Choroid plexus epithelial cell (primary cell): ENCODE results near the gene MAVS.
"Not testable (repeated sequence)": the region's sequence is repeated elsewhere in the genome, so short reads cannot be mapped to it uniquely, and the experiment has no call there.

Experiments
- DNase-seq: peaks from one replicate; pipeline ENCODE4 v3.0.0-alpha.2; 2010; ENCODE audit warnings: low read depth
- H3K4me3 ChIP-seq: 2 replicates; pipeline ENCODE4 v1.5.1; 2011; ENCODE audit warnings: low read depth, mild to moderate bottlenecking, control low read depth, low read length, moderate library complexity
- TF ChIP-seq, protein P1 (sequence below): conservative IDR thresholded peaks from 2 replicates; pipeline ENCODE4 v1.5.1; 2011; ENCODE audit warnings: low read depth, mild to moderate bottlenecking, control low read depth, inconsistent platforms, low read length, moderate library complexity

Gene MAVS

DNA sequence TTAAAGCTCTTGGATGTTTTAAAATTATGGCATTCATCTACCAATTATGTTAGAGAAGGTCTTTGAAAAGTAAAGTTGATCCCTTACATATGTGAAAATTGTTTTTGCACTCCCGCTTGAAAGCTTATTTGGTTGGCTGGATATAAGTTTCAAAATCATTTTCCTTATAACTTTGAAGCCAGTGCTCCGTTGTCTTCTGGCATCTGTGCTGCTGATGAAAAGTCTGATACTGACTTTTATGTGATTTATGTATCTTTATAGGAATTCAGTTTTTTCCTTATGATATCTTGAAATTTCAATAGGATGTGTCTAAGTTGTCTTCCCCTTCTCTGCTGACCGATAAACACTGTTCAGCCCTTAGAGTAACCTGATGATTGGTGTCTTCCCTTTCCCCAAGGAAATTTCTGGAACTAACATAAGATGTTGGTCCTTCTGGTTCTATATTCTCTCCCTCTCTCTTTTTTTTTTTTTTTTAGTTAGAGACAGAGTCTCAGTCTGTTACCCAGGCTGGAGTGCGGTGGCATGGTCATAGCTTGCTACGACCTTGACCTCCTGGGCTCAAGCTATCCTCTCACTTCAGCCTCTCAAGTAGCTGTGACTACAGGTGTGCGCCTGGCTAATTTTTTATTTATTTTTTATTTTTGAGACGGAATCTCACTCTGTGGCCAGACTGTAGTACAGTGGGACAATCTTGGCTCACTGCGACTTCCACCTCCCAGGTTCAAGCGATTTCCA lies 55.2 kb downstream of the MAVS start:
- no peak for DNase-seq
- peak overlapping the region; percentile 6 for H3K4me3 ChIP-seq
- TF ChIP-seq, protein P1, sequence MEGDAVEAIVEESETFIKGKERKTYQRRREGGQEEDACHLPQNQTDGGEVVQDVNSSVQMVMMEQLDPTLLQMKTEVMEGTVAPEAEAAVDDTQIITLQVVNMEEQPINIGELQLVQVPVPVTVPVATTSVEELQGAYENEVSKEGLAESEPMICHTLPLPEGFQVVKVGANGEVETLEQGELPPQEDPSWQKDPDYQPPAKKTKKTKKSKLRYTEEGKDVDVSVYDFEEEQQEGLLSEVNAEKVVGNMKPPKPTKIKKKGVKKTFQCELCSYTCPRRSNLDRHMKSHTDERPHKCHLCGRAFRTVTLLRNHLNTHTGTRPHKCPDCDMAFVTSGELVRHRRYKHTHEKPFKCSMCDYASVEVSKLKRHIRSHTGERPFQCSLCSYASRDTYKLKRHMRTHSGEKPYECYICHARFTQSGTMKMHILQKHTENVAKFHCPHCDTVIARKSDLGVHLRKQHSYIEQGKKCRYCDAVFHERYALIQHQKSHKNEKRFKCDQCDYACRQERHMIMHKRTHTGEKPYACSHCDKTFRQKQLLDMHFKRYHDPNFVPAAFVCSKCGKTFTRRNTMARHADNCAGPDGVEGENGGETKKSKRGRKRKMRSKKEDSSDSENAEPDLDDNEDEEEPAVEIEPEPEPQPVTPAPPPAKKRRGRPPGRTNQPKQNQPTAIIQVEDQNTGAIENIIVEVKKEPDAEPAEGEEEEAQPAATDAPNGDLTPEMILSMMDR: no peak

DNA sequence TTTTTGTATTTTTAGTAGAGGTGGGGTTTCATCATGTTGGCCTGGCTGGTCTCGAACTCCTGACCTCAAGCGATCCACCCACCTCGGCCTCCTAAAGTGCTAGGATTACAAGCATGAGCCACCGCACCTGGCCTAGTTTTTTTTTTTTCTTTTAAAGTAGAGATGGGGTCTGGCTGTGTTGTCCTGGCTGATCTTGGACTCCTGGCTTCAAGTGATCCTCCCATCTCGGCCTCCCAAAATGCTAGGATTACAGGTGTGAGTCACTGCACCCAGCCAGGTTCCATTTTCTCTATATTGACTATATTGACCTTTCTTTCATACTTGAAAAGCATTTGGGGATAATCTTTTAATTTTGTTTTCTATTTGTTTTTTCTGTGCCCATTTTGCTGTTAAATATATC lies 55.8 kb downstream of the MAVS start:
- TF ChIP-seq, protein P1: no peak
- H3K4me3 ChIP-seq: no peak overlapping the region
- no peak for DNase-seq

DNA sequence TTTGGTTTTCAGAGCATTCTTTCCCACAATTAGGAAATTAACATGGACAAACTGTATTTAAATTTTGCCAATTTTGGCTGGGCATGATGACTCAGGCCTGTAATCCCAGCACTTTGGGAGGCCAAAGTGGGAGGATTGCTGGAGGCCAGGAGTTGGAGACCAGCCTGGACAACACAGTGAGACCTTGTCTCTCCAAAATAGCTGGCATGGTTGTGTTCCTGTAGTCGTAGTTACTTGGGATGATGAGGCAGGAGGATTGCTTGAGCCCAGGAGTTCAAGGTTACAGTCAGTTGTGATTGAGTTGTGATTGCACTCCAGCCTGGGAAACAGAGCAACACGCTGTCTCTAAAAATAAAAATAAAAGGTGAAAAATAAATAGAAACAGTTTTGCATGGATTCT lies 57.6 kb downstream of the MAVS start:
- TF ChIP-seq, protein P1: no peak
- no peak overlapping the region for H3K4me3 ChIP-seq
- no peak for DNase-seq

DNA sequence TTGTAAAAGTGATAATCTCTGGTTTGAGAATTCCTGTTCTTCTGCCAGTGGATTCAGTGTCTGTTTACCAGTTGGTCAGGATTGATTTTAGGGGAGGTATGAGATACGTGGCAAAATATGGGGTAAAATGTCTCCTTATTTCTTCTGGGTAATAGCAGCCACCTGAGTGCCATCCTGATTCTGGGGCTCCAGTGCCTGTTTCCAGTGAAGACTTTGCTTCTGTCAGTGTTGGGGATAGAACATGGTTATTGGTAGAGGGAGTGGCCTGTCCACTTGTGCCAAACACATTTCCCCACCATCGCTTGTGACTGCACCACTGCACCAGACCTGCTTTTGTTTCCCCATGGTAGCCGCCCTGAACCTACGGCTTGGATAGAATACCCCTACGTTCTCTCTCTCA lies 58.2 kb downstream of the MAVS start:
- H3K4me3 ChIP-seq: no peak overlapping the region
- DNase-seq: no peak
- TF ChIP-seq, protein P1: no peak

DNA sequence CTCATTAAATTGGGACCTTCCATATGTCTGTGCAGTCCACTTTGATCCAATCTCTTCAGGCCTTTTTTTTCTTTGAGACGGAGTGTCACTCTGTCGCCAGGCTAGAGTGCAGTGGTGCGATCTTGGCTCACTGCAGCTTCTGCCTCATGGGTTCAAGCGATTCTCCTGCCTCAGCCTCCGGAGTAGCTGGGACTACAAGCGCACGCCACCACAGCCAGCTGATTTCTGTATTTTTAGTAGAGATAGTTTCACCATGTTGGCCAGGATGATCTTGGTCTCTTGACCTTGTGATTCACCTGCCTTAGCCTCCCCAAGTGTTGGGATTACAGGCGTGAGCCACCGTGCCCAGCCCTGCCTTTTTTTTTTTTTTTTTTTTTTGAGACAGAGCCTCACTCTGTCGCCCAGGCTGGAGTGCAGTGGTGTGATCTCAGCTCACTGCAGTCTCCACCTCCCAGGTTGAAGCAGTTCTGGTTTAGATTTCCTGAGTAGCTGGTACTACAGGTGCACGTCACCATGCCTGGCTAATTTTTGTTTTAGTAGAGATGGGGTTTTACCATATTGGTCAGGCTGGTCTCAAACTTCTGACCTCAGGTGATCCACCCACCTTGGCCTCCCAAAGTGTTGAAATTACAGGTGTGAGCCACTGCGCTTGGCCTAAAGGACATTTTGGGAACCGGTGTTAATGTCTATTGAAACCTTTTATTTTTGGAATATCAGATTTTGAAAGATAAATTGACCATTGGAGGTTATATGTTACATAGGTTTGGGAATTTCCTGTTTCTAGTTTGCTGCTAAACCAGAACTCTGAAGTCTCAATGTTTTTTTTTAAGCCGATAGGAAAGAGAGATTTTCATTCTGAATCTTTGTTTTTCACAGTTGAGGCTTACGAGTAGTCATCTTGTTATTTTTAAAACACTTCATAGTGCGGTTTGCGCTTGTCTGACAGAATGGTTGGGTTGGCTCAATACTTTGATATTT lies 60.4 kb downstream of the MAVS start:
- not testable (repeated sequence) for DNase-seq, H3K4me3 ChIP-seq

DNA sequence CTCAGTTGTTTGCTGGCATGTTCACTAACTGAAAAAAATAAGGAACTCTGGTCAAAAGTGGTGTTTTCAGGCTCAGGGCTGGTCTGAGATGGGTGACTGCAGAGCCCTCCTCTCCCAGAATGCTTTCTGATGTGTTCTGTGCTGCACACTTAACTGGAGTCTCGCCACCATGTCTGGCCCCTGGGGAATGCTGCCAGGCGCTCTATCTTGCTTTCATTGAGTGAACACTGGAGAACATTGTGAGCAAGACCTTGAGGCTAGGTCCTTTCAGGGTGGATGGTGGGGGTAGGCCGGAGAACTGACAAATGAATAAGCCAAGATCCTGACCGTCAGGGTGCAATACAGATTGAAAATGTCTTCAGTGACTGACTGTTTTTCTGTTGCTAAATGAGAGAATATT lies 62.0 kb downstream of the MAVS start:
- TF ChIP-seq, protein P1: no peak
- no peak overlapping the region for H3K4me3 ChIP-seq
- no peak for DNase-seq

DNA sequence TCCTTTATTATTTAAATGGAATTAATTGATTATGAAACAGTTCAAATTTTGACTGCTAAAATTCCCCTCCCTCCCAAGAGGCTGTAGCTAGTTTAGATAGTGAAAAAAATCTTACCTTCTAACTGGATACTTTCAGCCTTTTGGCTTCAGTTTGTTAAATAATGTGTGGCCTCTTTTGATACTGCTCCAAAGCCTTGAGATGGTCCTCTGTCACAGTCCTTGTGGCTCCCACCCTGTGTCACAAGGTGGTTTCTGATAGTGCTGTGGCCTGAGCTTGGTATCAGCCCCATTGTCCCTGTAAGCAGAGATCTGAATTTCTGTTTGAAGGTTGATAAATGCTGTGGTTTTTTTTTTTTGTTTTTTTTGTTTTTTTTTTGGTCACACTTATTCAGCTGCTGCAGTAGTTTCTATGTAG lies 63.3 kb downstream of the MAVS start:
- TF ChIP-seq, protein P1: no peak
- DNase-seq: no peak
- H3K4me3 ChIP-seq: no peak overlapping the region
